OCI-LY7 (cell line): Measurements from ENCODE around the gene STXBP3. TPM values are rescaled to one million over a fixed set of nuclear protein-coding genes. Genes with fewer than 3 reads are reported as not detected.

Source experiments
- BruUV-seq: library from RNA; stranded (reverse); fragments of 400-500 nt; replicated peaks from 2 replicates; lab custom pipeline; 2021; lab: Mats Ljungman, UMichigan
- CTCF ChIA-PET: fragments of 300-600 bp; sonication (Branson Sonifier 250); formaldehyde crosslinking; loops from one replicate; lab custom pipeline; 2022; ENCODE audit warnings: antibody characterized with exemption; ENCODE audit not compliant: unreplicated experiment; lab: Charles Lee
- POLR2A ChIA-PET: fragments of 300-600 bp; sonication (Branson Sonifier 250); formaldehyde crosslinking; loops from one replicate; lab custom pipeline; 2022; ENCODE audit warnings: antibody characterized with exemption; lab: Charles Lee
- DNase-seq: peaks from one replicate; pipeline ENCODE4 v3.0.0-alpha.2; 2015; ENCODE audit warnings: low spot score
- H2AFZ ChIP-seq: fragments of 200-600 bp; sonication (generic), shearing (Covaris generic); 2 replicates; pipeline ENCODE4 v1.6.1; 2014; ENCODE audit warnings: mild to moderate bottlenecking, antibody characterized with exemption, low read length, moderate library complexity
- H3K27ac ChIP-seq: fragments of 200-600 bp; sonication (generic); 2 replicates; pipeline ENCODE4 v1.5.1; 2014; ENCODE audit warnings: mixed run types, low read depth, mild to moderate bottlenecking, moderate library complexity, low read length, inconsistent platforms; ENCODE audit not compliant: poor library complexity, severe bottlenecking
- H3K36me3 ChIP-seq: fragments of 200-600 bp; sonication (generic); 2 replicates; pipeline ENCODE4 v1.6.1; 2014; ENCODE audit warnings: mild to moderate bottlenecking, antibody characterized with exemption, low read length, moderate library complexity, mixed read lengths; ENCODE audit not compliant: insufficient read depth
- H3K4me1 ChIP-seq: fragments of 200-600 bp; sonication (generic); 2 replicates; pipeline ENCODE4 v1.5.1; 2014; ENCODE audit warnings: mild to moderate bottlenecking, low read length; ENCODE audit not compliant: insufficient read depth, poor library complexity, severe bottlenecking
- H3K4me2 ChIP-seq: fragments of 200-600 bp; sonication (generic); 2 replicates; pipeline ENCODE4 v1.6.1; 2014; ENCODE audit warnings: mild to moderate bottlenecking, low read length
- H3K4me3 ChIP-seq: fragments of 200-600 bp; sonication (generic); 2 replicates; pipeline ENCODE4 v1.5.1; 2014; ENCODE audit warnings: mild to moderate bottlenecking, low read depth, low read length; ENCODE audit not compliant: poor library complexity, severe bottlenecking
- H3K79me2 ChIP-seq: fragments of 200-600 bp; sonication (generic); 2 replicates; pipeline ENCODE4 v1.6.1; 2016; ENCODE audit warnings: low read depth, mild to moderate bottlenecking, low read length, moderate library complexity, mixed read lengths; ENCODE audit not compliant: insufficient read depth
- H3K9me2 ChIP-seq: fragments of 200-600 bp; sonication (generic); 2 replicates; pipeline ENCODE4 v1.6.1; 2016; ENCODE audit warnings: mild to moderate bottlenecking, low read length, mixed read lengths; ENCODE audit not compliant: insufficient read depth
- H3K9me3 ChIP-seq: fragments of 200-600 bp; sonication (generic); 2 replicates; pipeline ENCODE4 v1.6.1; 2014; ENCODE audit warnings: mild to moderate bottlenecking, mixed run types, low read length, mixed read lengths
- H4K20me1 ChIP-seq: fragments of 200-600 bp; sonication (generic); 2 replicates; pipeline ENCODE4 v1.6.1; 2014; ENCODE audit warnings: mild to moderate bottlenecking, antibody characterized with exemption, low read length, moderate library complexity, mixed read lengths; ENCODE audit not compliant: insufficient read depth
- CTCF ChIP-seq: fragments of 200-600 bp; sonication (generic); conservative IDR thresholded peaks from 2 replicates; pipeline ENCODE4 v1.5.1; 2014; ENCODE audit warnings: mild to moderate bottlenecking, antibody characterized with exemption, low read length, moderate library complexity, mixed read lengths
- EZH2phosphoT487 ChIP-seq: fragments of 200-600 bp; sonication (generic); IDR thresholded peaks from 2 replicates; pipeline ENCODE4 v1.6.1; 2018; ENCODE audit warnings: low read depth, borderline replicate concordance, mild to moderate bottlenecking, mixed run types, antibody characterized with exemption, low read length, moderate library complexity, mixed read lengths
- intact Hi-C: fragments of 100-400 bp; cut with micrococcal nuclease; formaldehyde crosslinking; loops from one replicate; pipeline ENCODE4 v1.10.0; 2022; ENCODE audit not compliant: unreplicated experiment
- total RNA-seq, 2 experiments: library from RNA; depleted of rRNA in 1 of 2; stranded (reverse); fragments of >200 nt in 1 of 2; shearing (Covaris generic) in 1 of 2; gene quantifications; 2 replicates each; pipeline ENCODE4 v1.2.3, GENCODE V29; 2014 to 2022

STXBP3 gene
- total RNA-seq, 2 experiments from 2014 or later: 27.7 to 38.2 TPM

- Histone ChIP-seq H4K20me1 (no peaks in the 10 kb centered on the region), H3K36me3 (peaks cover 61% of the 10 kb centered on the region), H3K4me3 (no peak overlapping the region), H3K4me2 (no peak overlapping the region), H3K9me2 (no peaks in the 10 kb centered on the region), H2AFZ (no peak overlapping the region), H3K27ac (no peak overlapping the region), H3K4me1 (no peaks in the 10 kb centered on the region), H3K79me2 (no peaks in the 10 kb centered on the region), H3K9me3 (peaks cover 24% of the 10 kb centered on the region)
- ChIA-PET POLR2A (no interaction called here), CTCF (no interaction called here)
- intact Hi-C loops: no loop called here
- TF ChIP-seq EZH2phosphoT487: no peak
- TF ChIP-seq CTCF: no peak
- DNase-seq: peak; percentile 2
- no TSS peak for BruUV-seq
Observed at GRCh38 chr1:108785264-108785663, 38.8 kb downstream of the STXBP3 start.

GRCh38 chr1:108785880-108786279, 39.4 kb downstream of the STXBP3 start:
- no TSS peak for BruUV-seq
- no peaks in the 10 kb centered on the region for H3K9me2 ChIP-seq
- CTCF ChIA-PET: no interaction called here
- TF ChIP-seq EZH2phosphoT487 (no peak), CTCF (no peak)
- peaks cover 24% of the 10 kb centered on the region for H3K9me3 ChIP-seq
- no peak overlapping the region for H3K4me3 ChIP-seq
- H3K4me1 ChIP-seq: no peaks in the 10 kb centered on the region
- POLR2A ChIA-PET: no interaction called here
- H4K20me1 ChIP-seq: no peaks in the 10 kb centered on the region
- intact Hi-C loops: no loop called here
- no peak overlapping the region for H3K27ac ChIP-seq
- H3K4me2 ChIP-seq: no peak overlapping the region
- no peak for DNase-seq
- no peaks in the 10 kb centered on the region for H3K79me2 ChIP-seq
- peaks cover 60% of the 10 kb centered on the region for H3K36me3 ChIP-seq
- no peak overlapping the region for H2AFZ ChIP-seq

- TF ChIP-seq CTCF (no peak), EZH2phosphoT487 (no peak)
- Histone ChIP-seq H3K36me3 (peaks cover 47% of the 10 kb centered on the region), H2AFZ (no peak overlapping the region), H4K20me1 (no peaks in the 10 kb centered on the region), H3K4me2 (no peak overlapping the region), H3K27ac (no peak overlapping the region), H3K79me2 (no peaks in the 10 kb centered on the region), H3K4me1 (no peaks in the 10 kb centered on the region), H3K9me2 (no peaks in the 10 kb centered on the region), H3K4me3 (no peak overlapping the region), H3K9me3 (peaks cover 23% of the 10 kb centered on the region; the same call in 1 of the 2 replicates)
- DNase-seq: no peak
- POLR2A ChIA-PET: interaction anchor here (0.9 kb wide), 1 partner anchor 25 kb away, joined by 3 read pairs; no protein-coding TSS in a partner anchor
- intact Hi-C loops: no loop called here
- no TSS peak for BruUV-seq
- CTCF ChIA-PET: no interaction called here
Observed at GRCh38 chr1:108791790-108792189, 45.3 kb downstream of the STXBP3 start.
